Type B pancreatic cell (in vitro differentiated cells): ENCODE data around the gene SLC35B2. TPM values are rescaled to one million over a fixed set of nuclear protein-coding genes. Genes with fewer than 3 reads are reported as not detected.
"Not testable (repeated sequence)": the region's sequence is repeated elsewhere in the genome, so short reads cannot be mapped to it uniquely, and the experiment has no call there.

Experiments
- DNase-seq: peaks from one replicate; pipeline ENCODE4 v3.0.0; 2021; ENCODE audit warnings: mixed read lengths; ENCODE audit not compliant: unreplicated experiment; ENCODE audit errors: extremely low spot score
- H3K27ac Mint-ChIP-seq: 2 replicates; pipeline ENCODE4 v1.8.0; 2021; ENCODE audit warnings: mild to moderate bottlenecking, mixed read lengths
- H3K27me3 Mint-ChIP-seq: 2 replicates; pipeline ENCODE4 v1.8.0; 2021; ENCODE audit warnings: mixed read lengths
- H3K36me3 Mint-ChIP-seq: 2 replicates; pipeline ENCODE4 v1.8.0; 2021; ENCODE audit warnings: mixed read lengths
- H3K4me1 Mint-ChIP-seq: one replicate; pipeline ENCODE4 v1.8.0; 2021; ENCODE audit warnings: mixed read lengths; ENCODE audit not compliant: unreplicated experiment
- H3K4me3 Mint-ChIP-seq: 2 replicates; pipeline ENCODE4 v1.8.0; 2021; ENCODE audit warnings: mild to moderate bottlenecking, mixed read lengths
- H3K9me3 Mint-ChIP-seq: 2 replicates; pipeline ENCODE4 v1.8.0; 2021; ENCODE audit warnings: mixed read lengths
- total RNA-seq: library from RNA; stranded (reverse); gene quantifications from 2 replicates; pipeline ENCODE4 v1.2.1, GENCODE V29; 2021; ENCODE audit warnings: low replicate concordance
- TF ChIP-seq, protein P1 (sequence below): fragments of 200-600 bp; sonication (generic); conservative IDR thresholded peaks from 2 replicates; pipeline ENCODE4 v1.5.0; 2021; ENCODE audit warnings: antibody characterized with exemption, mild to moderate bottlenecking

The SLC35B2 gene
- total RNA-seq, 1 donor from 2014 or later, result 39.6 TPM

DNA sequence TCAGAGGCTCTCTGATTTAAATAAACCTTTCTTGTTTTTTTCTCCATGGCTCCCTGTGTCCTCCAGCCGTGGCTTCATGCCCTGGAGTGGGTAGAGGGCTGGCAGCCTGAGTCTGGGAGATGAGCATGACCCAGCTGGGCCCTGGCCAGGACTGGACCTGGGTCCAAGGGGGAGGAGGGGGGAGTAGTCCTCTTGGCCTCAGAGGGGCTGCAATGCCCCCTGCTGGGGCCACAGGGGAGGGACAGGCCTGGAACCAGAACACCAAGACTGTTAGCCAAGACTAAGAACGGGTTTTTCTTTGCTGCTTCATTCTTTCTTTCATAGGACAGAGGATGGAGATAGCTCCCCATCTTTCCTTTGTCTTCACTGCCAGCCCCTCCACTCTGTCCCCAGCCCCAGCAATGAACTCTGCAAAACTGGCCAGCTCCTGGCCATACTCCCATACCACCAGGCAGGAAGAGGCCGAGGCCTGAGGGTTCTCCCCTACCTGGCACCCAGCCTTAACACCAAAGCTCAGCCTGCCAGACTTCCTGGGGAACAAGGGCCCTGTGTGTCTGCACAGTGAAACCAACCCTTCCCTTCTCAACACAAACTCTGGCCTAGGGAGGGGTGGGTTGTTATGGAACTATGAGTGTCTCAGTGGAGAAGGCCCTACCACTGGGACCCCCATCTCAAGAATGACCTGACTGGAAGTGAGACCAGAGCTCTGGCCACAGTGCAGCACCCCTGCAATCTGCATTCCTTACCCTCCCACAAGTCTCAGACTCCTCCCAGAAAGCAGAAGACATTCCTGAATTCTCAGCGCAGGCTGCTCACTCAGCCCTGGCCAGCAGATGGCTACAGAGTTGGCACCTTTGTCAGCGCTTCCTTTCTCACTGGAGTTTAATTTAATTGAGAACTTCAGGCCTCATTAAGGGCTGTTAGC is 23.0 kb downstream of the SLC35B2 start:
- H3K9me3 Mint-ChIP-seq, result no peaks in the 10 kb centered on the region
- H3K4me1 Mint-ChIP-seq, result peaks cover 38% of the 10 kb centered on the region
- H3K4me3 Mint-ChIP-seq, result peak overlapping the region; percentile 41
- peak overlapping the region; percentile 34 for H3K27ac Mint-ChIP-seq
- TF ChIP-seq, protein P1, sequence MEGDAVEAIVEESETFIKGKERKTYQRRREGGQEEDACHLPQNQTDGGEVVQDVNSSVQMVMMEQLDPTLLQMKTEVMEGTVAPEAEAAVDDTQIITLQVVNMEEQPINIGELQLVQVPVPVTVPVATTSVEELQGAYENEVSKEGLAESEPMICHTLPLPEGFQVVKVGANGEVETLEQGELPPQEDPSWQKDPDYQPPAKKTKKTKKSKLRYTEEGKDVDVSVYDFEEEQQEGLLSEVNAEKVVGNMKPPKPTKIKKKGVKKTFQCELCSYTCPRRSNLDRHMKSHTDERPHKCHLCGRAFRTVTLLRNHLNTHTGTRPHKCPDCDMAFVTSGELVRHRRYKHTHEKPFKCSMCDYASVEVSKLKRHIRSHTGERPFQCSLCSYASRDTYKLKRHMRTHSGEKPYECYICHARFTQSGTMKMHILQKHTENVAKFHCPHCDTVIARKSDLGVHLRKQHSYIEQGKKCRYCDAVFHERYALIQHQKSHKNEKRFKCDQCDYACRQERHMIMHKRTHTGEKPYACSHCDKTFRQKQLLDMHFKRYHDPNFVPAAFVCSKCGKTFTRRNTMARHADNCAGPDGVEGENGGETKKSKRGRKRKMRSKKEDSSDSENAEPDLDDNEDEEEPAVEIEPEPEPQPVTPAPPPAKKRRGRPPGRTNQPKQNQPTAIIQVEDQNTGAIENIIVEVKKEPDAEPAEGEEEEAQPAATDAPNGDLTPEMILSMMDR, result peak; percentile 81
- no peaks in the 10 kb centered on the region for H3K36me3 Mint-ChIP-seq
- no peaks in the 10 kb centered on the region for H3K27me3 Mint-ChIP-seq
- no peak for DNase-seq

- DNase-seq, result no peak
- H3K9me3 Mint-ChIP-seq, result no peaks in the 10 kb centered on the region
- H3K4me1 Mint-ChIP-seq, result peaks cover 38% of the 10 kb centered on the region
- no peaks in the 10 kb centered on the region for H3K27me3 Mint-ChIP-seq
- peak overlapping the region; percentile 34 for H3K27ac Mint-ChIP-seq
- H3K36me3 Mint-ChIP-seq, result no peaks in the 10 kb centered on the region
- no peak overlapping the region for H3K4me3 Mint-ChIP-seq
- TF ChIP-seq, protein P1, result no peak
These were observed 23.7 kb downstream of the SLC35B2 start for GRCh38 chr6:44233567-44234100.

- Mint-ChIP-seq H3K9me3 (no peaks in the 10 kb centered on the region), H3K4me3 (no peak overlapping the region), H3K4me1 (peaks cover 35% of the 10 kb centered on the region), H3K27ac (peak overlapping the region; percentile 34), H3K36me3 (no peaks in the 10 kb centered on the region), H3K27me3 (no peaks in the 10 kb centered on the region)
- DNase-seq, result no peak
- TF ChIP-seq, protein P1, result no peak
These were observed 24.4 kb downstream of the SLC35B2 start for GRCh38 chr6:44232676-44233566.

GRCh38 chr6:44231426-44231825 is 25.9 kb downstream of the SLC35B2 start:
- Mint-ChIP-seq H3K27ac (peak overlapping the region; percentile 39), H3K4me1 (peaks cover 44% of the 10 kb centered on the region)
- not testable (repeated sequence) for H3K9me3 Mint-ChIP-seq, H3K36me3 Mint-ChIP-seq, H3K27me3 Mint-ChIP-seq, DNase-seq, H3K4me3 Mint-ChIP-seq

GRCh38 chr6:44230034-44230675 is 27.2 kb downstream of the SLC35B2 start:
- no peak overlapping the region for H3K4me3 Mint-ChIP-seq

More at GRCh38 chr6:44230034-44230675, 27.2 kb downstream of the SLC35B2 start:
- Mint-ChIP-seq H3K4me1 (peaks cover 45% of the 10 kb centered on the region), H3K27me3 (no peaks in the 10 kb centered on the region), H3K36me3 (no peaks in the 10 kb centered on the region), H3K9me3 (no peaks in the 10 kb centered on the region), H3K27ac (no peak overlapping the region)
- DNase-seq, result no peak
- TF ChIP-seq, protein P1, result no peak
